Caco-2 (cell line): ENCODE measurements around the gene THADA. TPM values are rescaled to one million over a fixed set of nuclear protein-coding genes. Genes with fewer than 3 reads are reported as not detected.

Source experiments
- BruUV-seq: library from RNA; stranded (reverse); fragments of 400-500 nt; replicated peaks from 2 replicates; lab custom pipeline; 2021; lab: Mats Ljungman, UMichigan
- CTCF ChIA-PET: fragments of 300-600 bp; sonication (Branson Sonifier 250); formaldehyde crosslinking; loops from one replicate; lab custom pipeline; 2022; ENCODE audit warnings: antibody characterized with exemption; lab: Charles Lee
- POLR2A ChIA-PET: fragments of 300-600 bp; sonication (Branson Sonifier 250); formaldehyde crosslinking; loops from one replicate; lab custom pipeline; 2022; ENCODE audit warnings: antibody characterized with exemption; lab: Charles Lee
- DNase-seq, 2 experiments: peaks; one replicate each; pipeline versions ENCODE4 v3.0.0 to v3.0.0-alpha.2; 2020 to 2022
- H3K27me3 ChIP-seq: replicated peaks from 2 replicates; pipeline ENCODE4 v1.6.0; 2011; ENCODE audit warnings: low read length; ENCODE audit not compliant: control insufficient read depth, insufficient read depth
- H3K36me3 ChIP-seq: 2 replicates; pipeline ENCODE4 v1.5.1; 2011; ENCODE audit warnings: low read length; ENCODE audit not compliant: control insufficient read depth, insufficient read depth
- H3K4me1 ChIP-seq: fragments of 250-450 bp; sonication (Bioruptor Pico); 2 replicates; pipeline ENCODE4 v1.5.1; 2020; ENCODE audit warnings: mild to moderate bottlenecking
- H3K4me3 ChIP-seq: 2 replicates; pipeline ENCODE4 v1.5.1; 2011; ENCODE audit warnings: low read depth, mild to moderate bottlenecking, control low read depth, low read length
- H3K9me3 ChIP-seq: fragments of 250-450 bp; sonication (Bioruptor Pico); 2 replicates; pipeline ENCODE4 v1.5.1; 2020; ENCODE audit warnings: mild to moderate bottlenecking, moderate library complexity
- H3K27ac Mint-ChIP-seq: one replicate; pipeline ENCODE4 v1.8.0; 2022; ENCODE audit warnings: mixed read lengths; ENCODE audit not compliant: unreplicated experiment
- H3K27me3 Mint-ChIP-seq: one replicate; pipeline ENCODE4 v1.8.0; 2022; ENCODE audit warnings: mixed read lengths; ENCODE audit not compliant: insufficient read depth, unreplicated experiment
- H3K36me3 Mint-ChIP-seq: one replicate; pipeline ENCODE4 v1.8.0; 2022; ENCODE audit warnings: mild to moderate bottlenecking, mixed read lengths; ENCODE audit not compliant: insufficient read depth, unreplicated experiment
- H3K4me1 Mint-ChIP-seq: one replicate; pipeline ENCODE4 v1.8.0; 2022; ENCODE audit warnings: low read depth, mixed read lengths; ENCODE audit not compliant: unreplicated experiment
- H3K4me3 Mint-ChIP-seq: one replicate; pipeline ENCODE4 v1.8.0; 2022; ENCODE audit warnings: mild to moderate bottlenecking, moderate library complexity, mixed read lengths; ENCODE audit not compliant: unreplicated experiment
- H3K9me3 Mint-ChIP-seq: one replicate; pipeline ENCODE4 v1.8.0; 2022; ENCODE audit warnings: mixed read lengths; ENCODE audit not compliant: unreplicated experiment
- CTCF ChIP-seq, 2 experiments: fragments of 200-600 bp in 1 of 2; IDR thresholded peaks; 1 replicate in 1 of 2; 2 replicates in 1 of 2; pipeline versions ENCODE4 v1.5.1 to v1.8.0; 2011 to 2022; ENCODE audit warnings: antibody characterized with exemption in 1 of 2, control low read depth in 1 of 2, inconsistent platforms in 1 of 2, low read depth in 1 of 2, low read length in 1 of 2, mild to moderate bottlenecking in 1 of 2, moderate library complexity in 1 of 2; ENCODE audit not compliant: insufficient read depth in 1 of 2, severe bottlenecking in 1 of 2, unreplicated experiment in 1 of 2
- intact Hi-C: fragments of 100-400 bp; cut with micrococcal nuclease; formaldehyde crosslinking; loops from one replicate; pipeline ENCODE4 v1.10.0; 2022; ENCODE audit not compliant: unreplicated experiment
- total RNA-seq: library from RNA; stranded (reverse); gene quantifications from 2 replicates; pipeline ENCODE4 v1.2.3, GENCODE V29; 2022

The THADA gene
- total RNA-seq, 1 experiment from 2014 or later: 33.8 TPM

DNA sequence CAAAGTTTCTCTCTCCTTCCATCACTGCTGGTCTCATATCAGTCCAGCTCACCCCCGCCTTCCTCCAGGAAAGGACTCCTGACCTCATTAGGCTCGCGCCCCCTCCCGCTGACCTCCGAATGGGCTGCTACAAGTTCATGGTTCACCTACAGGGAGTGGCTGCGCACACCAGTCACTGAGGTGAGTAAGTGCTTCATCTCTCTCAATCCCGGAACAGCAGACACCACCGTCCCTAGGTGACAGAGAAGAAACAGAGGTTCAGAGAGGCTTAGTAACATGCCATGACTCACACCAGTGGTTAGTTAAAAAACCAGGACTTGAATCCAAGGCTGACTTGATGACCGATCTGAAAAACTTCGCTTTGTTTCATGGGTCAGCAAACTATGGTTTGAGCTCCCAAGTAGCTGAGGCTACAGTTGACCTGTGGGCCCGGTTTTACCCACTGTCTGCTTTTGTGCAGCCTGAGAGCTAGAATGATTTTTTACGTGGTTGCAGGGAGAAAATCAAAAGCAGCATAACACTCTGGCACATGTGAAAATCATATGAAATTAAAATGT is 411.4 kb downstream of the THADA start:
- Histone ChIP-seq H3K4me3 (no peak overlapping the region), H3K9me3 (no peaks in the 10 kb centered on the region), H3K36me3 (no peaks in the 10 kb centered on the region), H3K27me3 (no peaks in the 10 kb centered on the region), H3K4me1 (peaks cover 24% of the 10 kb centered on the region)
- intact Hi-C loops: no loop called here
- Mint-ChIP-seq H3K36me3 (no peaks in the 10 kb centered on the region), H3K4me1 (peaks cover 36% of the 10 kb centered on the region), H3K27me3 (no peaks in the 10 kb centered on the region), H3K9me3 (no peaks in the 10 kb centered on the region), H3K27ac (peak overlapping the region; percentile 48), H3K4me3 (no peak overlapping the region)
- TF ChIP-seq CTCF (IDR thresholded peaks at IDR 0.05; ENCODE audit: insufficient read depth in 1 of 2, low read depth in 1 of 2, low read length in 1 of 2, severe bottlenecking in 1 of 2, unreplicated experiment in 1 of 2): no peak
- no peak for DNase-seq
- ChIA-PET CTCF (no interaction called here), POLR2A (no interaction called here)
- BruUV-seq: no TSS peak

GRCh38 chr2:43183743-43184142 is 412.1 kb downstream of the THADA start:
- BruUV-seq: no TSS peak
- Histone ChIP-seq H3K4me3 (no peak overlapping the region), H3K9me3 (no peaks in the 10 kb centered on the region), H3K36me3 (no peaks in the 10 kb centered on the region), H3K27me3 (no peaks in the 10 kb centered on the region), H3K4me1 (peaks cover 31% of the 10 kb centered on the region)
- CTCF ChIA-PET: no interaction called here
- H3K9me3 Mint-ChIP-seq: no peaks in the 10 kb centered on the region
- intact Hi-C loops: no loop called here
- no peak for DNase-seq
- POLR2A ChIA-PET: no interaction called here
- H3K4me1 Mint-ChIP-seq: peaks cover 29% of the 10 kb centered on the region
- TF ChIP-seq CTCF (IDR thresholded peaks at IDR 0.05; ENCODE audit: insufficient read depth in 1 of 2, low read depth in 1 of 2, low read length in 1 of 2, severe bottlenecking in 1 of 2, unreplicated experiment in 1 of 2): no peak
- no peak overlapping the region for H3K27ac Mint-ChIP-seq
- H3K4me3 Mint-ChIP-seq: no peak overlapping the region
- no peaks in the 10 kb centered on the region for H3K36me3 Mint-ChIP-seq
- H3K27me3 Mint-ChIP-seq: no peaks in the 10 kb centered on the region

- intact Hi-C loops: no loop called here
These were observed 414.9 kb downstream of the THADA start for GRCh38 chr2:43180897-43181296.

More at GRCh38 chr2:43180897-43181296, 414.9 kb downstream of the THADA start:
- Mint-ChIP-seq H3K36me3 (no peaks in the 10 kb centered on the region), H3K4me1 (peaks cover 23% of the 10 kb centered on the region), H3K27me3 (no peaks in the 10 kb centered on the region), H3K4me3 (no peak overlapping the region), H3K9me3 (no peaks in the 10 kb centered on the region), H3K27ac (peak overlapping the region; percentile 51)
- no peak for TF ChIP-seq CTCF (IDR thresholded peaks at IDR 0.05; ENCODE audit: insufficient read depth in 1 of 2, low read depth in 1 of 2, low read length in 1 of 2, severe bottlenecking in 1 of 2, unreplicated experiment in 1 of 2)
- Histone ChIP-seq H3K9me3 (no peaks in the 10 kb centered on the region), H3K4me3 (no peak overlapping the region), H3K27me3 (no peaks in the 10 kb centered on the region), H3K4me1 (peaks cover 32% of the 10 kb centered on the region), H3K36me3 (no peaks in the 10 kb centered on the region)
- ChIA-PET POLR2A (no interaction called here), CTCF (no interaction called here)
- no peak for DNase-seq
- no TSS peak for BruUV-seq

Other genes starting within 250 kb of the THADA start
- gene PLEKHH2, start 41.2 kb upstream of the THADA start, total RNA-seq: 0.28 and 1.5 TPM in 2 replicates
- gene C1GALT1C1L, start 80.4 kb upstream of the THADA start, total RNA-seq: 0.37 and 1.0 TPM in 2 replicates
- gene DYNC2LI1, start 178.0 kb upstream of the THADA start, total RNA-seq: 6.4 and 8.3 TPM in 2 replicates
- gene ABCG5, start 242.8 kb upstream of the THADA start, total RNA-seq: not detected in 2 replicates
- 0.12 TPM in 1 of 2 replicates, not detected in the other for gene ABCG8, start 242.9 kb upstream of the THADA start, total RNA-seq